AG09309 (cell line): Measurements from ENCODE around the gene JAG1.

ENCODE experiments used
- DNase-seq: peaks from one replicate; pipeline ENCODE4 v3.0.0-alpha.2; 2010; ENCODE audit warnings: low read depth
- H3K4me3 ChIP-seq: 2 replicates; pipeline ENCODE4 v1.5.1; 2011; ENCODE audit warnings: mild to moderate bottlenecking, low read depth, low read length, moderate library complexity; ENCODE audit not compliant: control insufficient read depth
- TF ChIP-seq, protein P1 (sequence below): IDR thresholded peaks from 2 replicates; pipeline ENCODE4 v1.5.1; 2011; ENCODE audit warnings: mild to moderate bottlenecking, low read depth, low read length, inconsistent platforms; ENCODE audit not compliant: insufficient read depth, control insufficient read depth; ENCODE audit errors: missing control alignments

JAG1 gene

DNA sequence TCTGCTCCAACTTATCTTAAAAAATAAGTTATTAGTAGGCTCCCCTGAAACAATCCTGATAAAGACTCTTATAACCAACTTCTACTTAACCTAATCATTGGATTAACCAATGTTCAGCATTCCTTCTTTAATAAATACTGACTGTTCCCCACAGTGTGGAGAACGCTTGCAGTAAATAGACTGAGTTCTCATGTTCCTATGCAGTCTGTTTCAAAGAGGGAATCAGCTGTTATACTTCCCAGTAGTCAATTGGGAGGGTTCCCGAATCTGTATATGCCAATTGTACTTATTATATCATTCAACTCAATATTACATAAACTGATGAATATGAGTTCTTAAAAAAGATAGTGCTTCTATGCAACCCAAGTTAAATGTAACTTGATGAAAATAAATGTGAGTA lies 9.7 kb upstream of the JAG1 start:
- no peak overlapping the region for H3K4me3 ChIP-seq
- TF ChIP-seq, protein P1, sequence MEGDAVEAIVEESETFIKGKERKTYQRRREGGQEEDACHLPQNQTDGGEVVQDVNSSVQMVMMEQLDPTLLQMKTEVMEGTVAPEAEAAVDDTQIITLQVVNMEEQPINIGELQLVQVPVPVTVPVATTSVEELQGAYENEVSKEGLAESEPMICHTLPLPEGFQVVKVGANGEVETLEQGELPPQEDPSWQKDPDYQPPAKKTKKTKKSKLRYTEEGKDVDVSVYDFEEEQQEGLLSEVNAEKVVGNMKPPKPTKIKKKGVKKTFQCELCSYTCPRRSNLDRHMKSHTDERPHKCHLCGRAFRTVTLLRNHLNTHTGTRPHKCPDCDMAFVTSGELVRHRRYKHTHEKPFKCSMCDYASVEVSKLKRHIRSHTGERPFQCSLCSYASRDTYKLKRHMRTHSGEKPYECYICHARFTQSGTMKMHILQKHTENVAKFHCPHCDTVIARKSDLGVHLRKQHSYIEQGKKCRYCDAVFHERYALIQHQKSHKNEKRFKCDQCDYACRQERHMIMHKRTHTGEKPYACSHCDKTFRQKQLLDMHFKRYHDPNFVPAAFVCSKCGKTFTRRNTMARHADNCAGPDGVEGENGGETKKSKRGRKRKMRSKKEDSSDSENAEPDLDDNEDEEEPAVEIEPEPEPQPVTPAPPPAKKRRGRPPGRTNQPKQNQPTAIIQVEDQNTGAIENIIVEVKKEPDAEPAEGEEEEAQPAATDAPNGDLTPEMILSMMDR, result no peak
- DNase-seq, result no peak

DNA sequence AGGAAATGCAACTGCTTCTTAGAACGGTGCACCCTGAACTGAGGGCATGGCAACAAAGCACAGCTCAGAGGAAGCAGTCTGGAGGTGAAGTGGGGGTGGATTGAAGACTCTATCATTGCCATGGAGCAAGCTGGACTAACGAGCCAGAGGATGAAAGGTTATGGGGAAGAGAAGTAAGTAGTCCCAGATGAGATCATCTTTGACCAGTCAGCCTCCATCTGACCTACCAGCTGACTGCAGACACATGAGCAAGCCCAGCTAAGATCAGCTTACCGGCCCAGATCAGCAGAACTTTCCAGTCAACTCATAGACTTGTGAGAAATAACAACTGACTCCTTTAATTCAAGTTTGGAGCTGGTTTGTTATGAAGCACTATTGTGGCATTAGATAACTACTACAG lies 9.1 kb upstream of the JAG1 start:
- no peak overlapping the region for H3K4me3 ChIP-seq
- TF ChIP-seq, protein P1, result no peak
- no peak for DNase-seq

DNA sequence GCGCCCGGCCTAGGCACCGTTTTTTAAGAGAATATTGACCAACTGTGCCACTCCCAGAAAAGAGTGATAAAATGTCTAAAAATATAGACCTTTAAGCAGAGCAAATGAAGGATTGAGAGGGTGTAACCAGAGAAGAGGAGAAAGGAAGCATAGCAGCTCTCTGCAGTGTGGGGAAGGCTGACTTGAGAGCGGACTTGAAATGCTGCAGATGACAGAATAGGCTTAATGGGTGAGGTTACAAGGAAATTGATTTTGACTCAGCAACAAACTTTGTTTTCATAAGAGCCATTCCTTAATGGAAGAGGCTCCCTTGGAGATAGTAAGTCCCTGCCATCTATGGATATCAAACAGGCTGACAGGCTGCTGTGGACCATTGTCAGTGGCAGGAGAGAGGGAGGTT lies 7.7 kb upstream of the JAG1 start:
- DNase-seq, result no peak
- TF ChIP-seq, protein P1, result no peak
- no peak overlapping the region for H3K4me3 ChIP-seq

DNA sequence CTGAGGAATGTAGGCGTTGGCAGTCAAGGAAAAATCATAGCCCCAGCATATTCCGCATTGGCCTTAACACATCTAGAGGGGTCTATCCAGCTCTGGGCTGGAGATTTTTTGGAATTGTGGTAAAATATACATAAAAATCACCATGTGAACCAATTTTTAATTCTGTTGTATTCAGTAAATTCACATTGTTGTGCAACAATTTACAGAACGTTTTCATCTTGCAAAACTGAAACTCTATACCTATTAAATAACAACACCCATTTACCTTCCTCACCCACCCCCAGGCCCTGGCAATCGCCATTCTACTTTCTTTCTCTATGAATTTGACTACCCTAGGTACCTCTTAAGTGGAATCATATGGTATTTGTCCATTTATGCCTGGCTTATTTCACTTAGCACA lies 6.8 kb upstream of the JAG1 start:
- no peak overlapping the region for H3K4me3 ChIP-seq
- TF ChIP-seq, protein P1, result no peak
- no peak for DNase-seq

DNA sequence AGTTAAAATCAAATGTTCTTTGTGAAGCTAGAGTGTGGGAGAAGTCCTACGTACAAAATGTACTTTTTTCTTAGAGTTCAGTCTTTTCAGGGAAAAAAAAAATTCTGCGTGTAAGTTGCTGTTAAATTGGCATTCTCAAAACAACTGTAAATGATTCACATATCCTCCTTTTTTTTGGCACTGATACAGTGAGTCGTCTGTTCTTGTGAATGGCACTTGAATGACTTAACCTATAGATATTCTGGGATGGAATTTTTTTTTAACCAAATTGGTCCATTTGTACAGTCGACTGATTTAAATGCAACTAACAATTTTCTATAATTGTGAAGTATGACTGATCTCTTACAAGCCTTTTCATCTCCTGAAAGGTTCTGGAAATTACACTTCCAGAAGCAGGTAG lies 5.5 kb upstream of the JAG1 start:
- no peak overlapping the region for H3K4me3 ChIP-seq
- no peak for DNase-seq
- TF ChIP-seq, protein P1, result no peak

DNA sequence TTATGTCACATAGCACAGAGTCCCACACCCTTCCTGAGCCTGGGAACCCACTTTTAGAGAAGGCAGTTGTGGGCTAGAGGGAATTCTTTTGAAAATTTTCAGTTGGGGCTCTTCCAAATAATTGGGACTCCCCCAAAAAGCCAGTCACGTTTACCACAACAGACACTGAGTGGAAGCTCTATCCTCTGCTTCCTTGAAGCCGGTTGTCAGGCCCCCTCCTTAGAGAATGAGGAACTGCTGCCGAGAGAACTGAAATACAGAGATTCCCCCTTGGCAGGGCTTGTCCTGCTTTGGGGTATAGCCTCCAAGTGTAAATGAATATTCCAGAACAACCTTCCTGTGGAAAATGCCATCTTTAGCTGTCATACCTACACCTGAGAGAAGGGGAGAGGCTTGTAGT lies 2.7 kb upstream of the JAG1 start:
- TF ChIP-seq, protein P1, result no peak
- no peak overlapping the region for H3K4me3 ChIP-seq
- DNase-seq, result no peak

DNA sequence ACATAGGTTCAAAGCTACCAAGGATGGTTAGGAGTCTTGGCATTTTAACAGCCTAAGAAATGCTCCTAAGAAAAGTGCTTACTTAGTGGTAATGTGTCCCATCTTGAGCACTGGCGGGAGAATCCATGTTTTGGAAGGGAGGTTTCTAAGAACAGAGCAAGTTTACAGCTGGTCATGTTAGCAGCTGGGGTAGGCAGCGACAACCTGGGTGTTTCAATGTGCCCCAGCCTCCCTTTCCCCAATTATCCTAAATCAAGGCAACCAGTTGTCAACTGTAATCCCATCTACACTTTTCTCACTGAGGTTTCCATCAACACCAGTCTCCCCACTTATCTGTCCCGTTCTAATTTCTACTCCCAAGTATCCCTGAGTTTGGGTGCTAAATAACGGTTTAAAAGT lies 1.6 kb upstream of the JAG1 start:
- DNase-seq, result no peak
- H3K4me3 ChIP-seq, result no peak overlapping the region
- TF ChIP-seq, protein P1, result no peak
